Central memory CD8-positive, alpha-beta T cell (primary cell): ENCODE results near the gene CHIC2.

Source experiments
- ATAC-seq: fragments of 150-1000 bp; cut with Tn5 transposase; replicated peaks from 2 replicates; pipeline ENCODE4 v1.10.0; 2022; ENCODE audit warnings: mild to moderate bottlenecking, moderate FRiP score, moderate number of reproducible peaks; ENCODE audit not compliant: poor library complexity, severe bottlenecking; ENCODE audit errors: extremely low read depth
- DNase-seq, 2 donors: peaks; one replicate each; pipeline ENCODE4 v3.0.0; 2021; ENCODE audit warnings: low spot score in 2 of 2
- H3K27ac Mint-ChIP-seq: one replicate; pipeline ENCODE4 v1.8.0; 2022; ENCODE audit warnings: low read depth, mild to moderate bottlenecking, moderate library complexity, mixed read lengths
- H3K27me3 Mint-ChIP-seq: one replicate; pipeline ENCODE4 v1.8.0; 2022; ENCODE audit warnings: mixed read lengths
- H3K36me3 Mint-ChIP-seq: one replicate; pipeline ENCODE4 v1.8.0; 2022; ENCODE audit warnings: mild to moderate bottlenecking, moderate library complexity, mixed read lengths; ENCODE audit not compliant: insufficient read depth
- H3K4me1 Mint-ChIP-seq: one replicate; pipeline ENCODE4 v1.8.0; 2022; ENCODE audit warnings: mixed read lengths
- H3K4me3 Mint-ChIP-seq: one replicate; pipeline ENCODE4 v1.8.0; 2022; ENCODE audit warnings: mild to moderate bottlenecking, moderate library complexity, mixed read lengths
- H3K9me3 Mint-ChIP-seq: one replicate; pipeline ENCODE4 v1.8.0; 2022; ENCODE audit warnings: mixed read lengths

CHIC2 gene

GRCh38 chr4:54089875-54090274, 25.5 kb upstream of the CHIC2 start:
- ATAC-seq (no peak), DNase-seq (no peak)
- Mint-ChIP-seq H3K27ac (no peak overlapping the region), H3K9me3 (no peaks in the 10 kb centered on the region), H3K4me1 (peaks cover 11% of the 10 kb centered on the region), H3K4me3 (no peak overlapping the region), H3K36me3 (peaks cover 4% of the 10 kb centered on the region), H3K27me3 (peaks cover 38% of the 10 kb centered on the region)

DNA sequence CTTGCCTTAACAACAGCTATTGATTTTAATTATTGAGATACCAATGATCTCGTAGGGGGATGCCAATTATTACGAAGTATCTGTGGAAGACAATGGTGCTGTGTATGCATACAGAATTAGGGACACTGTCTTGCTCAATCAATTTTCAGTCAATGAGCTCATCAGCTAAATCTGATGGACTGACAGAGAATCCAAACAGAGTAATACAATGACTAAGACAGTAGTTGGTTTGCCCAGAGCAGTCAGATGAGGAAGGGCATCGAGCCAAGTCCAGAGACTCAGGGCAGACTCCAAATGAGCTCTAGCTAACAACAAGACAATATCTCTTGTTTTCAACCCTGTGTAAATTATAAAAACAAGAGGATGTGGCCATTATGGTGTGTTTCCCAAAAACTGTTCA, 20.9 kb upstream of the CHIC2 start:
- ATAC-seq (no peak), DNase-seq (no peak)
- Mint-ChIP-seq H3K4me1 (no peaks in the 10 kb centered on the region), H3K36me3 (no peaks in the 10 kb centered on the region), H3K27me3 (peaks cover 8% of the 10 kb centered on the region), H3K9me3 (no peaks in the 10 kb centered on the region), H3K4me3 (no peak overlapping the region), H3K27ac (no peak overlapping the region)

GRCh38 chr4:54082168-54082567, 17.8 kb upstream of the CHIC2 start:
- Mint-ChIP-seq H3K4me1 (no peaks in the 10 kb centered on the region), H3K27me3 (peaks cover 20% of the 10 kb centered on the region), H3K9me3 (no peaks in the 10 kb centered on the region), H3K27ac (no peak overlapping the region), H3K4me3 (no peak overlapping the region), H3K36me3 (no peaks in the 10 kb centered on the region)
- DNase-seq (no peak), ATAC-seq (no peak)

DNA sequence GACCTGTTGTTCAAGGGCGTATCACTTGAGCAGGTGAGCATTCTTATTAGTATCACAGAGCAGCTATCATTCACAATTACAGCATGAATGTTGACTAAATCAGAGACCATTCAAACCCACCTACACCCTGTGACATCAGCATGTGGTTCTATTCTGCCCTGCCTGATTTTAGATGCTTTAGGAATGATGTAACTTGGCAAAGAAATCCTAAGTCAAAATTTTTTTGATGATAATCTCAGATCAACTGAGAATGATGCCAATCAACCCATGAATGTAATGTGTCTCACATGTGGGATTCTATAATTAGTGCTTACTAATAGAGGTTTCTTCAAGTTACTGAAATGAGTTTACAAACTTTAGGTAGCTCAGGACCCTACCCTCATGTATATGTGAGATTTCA, 13.4 kb upstream of the CHIC2 start:
- Mint-ChIP-seq H3K36me3 (no peaks in the 10 kb centered on the region), H3K27ac (no peak overlapping the region), H3K9me3 (no peaks in the 10 kb centered on the region), H3K27me3 (peaks cover 24% of the 10 kb centered on the region), H3K4me3 (no peak overlapping the region), H3K4me1 (no peaks in the 10 kb centered on the region)
- no peak for ATAC-seq
- DNase-seq: no peak

DNA sequence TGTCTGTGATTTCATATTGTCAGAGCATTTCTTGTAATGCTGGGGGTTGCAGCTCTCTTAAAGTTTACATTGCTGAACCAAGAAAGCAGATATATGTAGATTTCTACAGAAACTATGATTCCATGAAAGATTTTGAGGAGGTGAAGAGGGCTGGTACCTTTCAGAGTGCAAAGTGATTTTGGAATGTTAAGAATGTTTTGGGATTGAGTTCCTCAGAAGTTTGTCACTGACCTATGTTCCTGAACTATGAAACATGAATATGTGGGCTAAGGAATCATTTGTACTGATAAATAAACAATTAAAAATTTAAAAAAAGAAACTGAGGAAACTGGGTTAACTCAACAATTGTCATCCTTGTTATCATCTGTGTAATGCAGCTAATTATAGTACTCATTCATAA, 12.3 kb upstream of the CHIC2 start:
- ATAC-seq (no peak), DNase-seq (no peak)
- Mint-ChIP-seq H3K4me3 (no peak overlapping the region), H3K27me3 (peaks cover 24% of the 10 kb centered on the region), H3K4me1 (no peaks in the 10 kb centered on the region), H3K36me3 (no peaks in the 10 kb centered on the region), H3K27ac (no peak overlapping the region), H3K9me3 (no peaks in the 10 kb centered on the region)

DNA sequence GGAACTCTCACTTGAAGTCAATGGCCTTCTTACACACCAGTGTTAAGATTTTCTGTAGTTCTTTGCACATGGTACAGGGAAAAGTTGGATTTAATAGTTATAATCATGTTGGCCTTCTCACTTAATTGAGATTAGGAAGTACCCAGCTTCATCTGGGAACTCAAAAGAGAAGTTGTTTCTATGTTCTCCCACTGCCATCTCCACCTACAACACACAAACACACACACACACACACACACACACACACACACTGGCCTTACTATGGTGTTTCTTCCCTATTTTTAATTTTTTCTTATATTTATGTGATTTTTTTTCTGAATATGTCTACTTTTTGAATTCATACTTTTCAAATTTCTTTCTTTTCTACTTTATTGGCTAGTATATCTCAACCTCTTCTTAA, 10.0 kb upstream of the CHIC2 start:
- ATAC-seq: no peak
- no peak overlapping the region for H3K27ac Mint-ChIP-seq
- peaks cover 18% of the 10 kb centered on the region for H3K27me3 Mint-ChIP-seq

DNA sequence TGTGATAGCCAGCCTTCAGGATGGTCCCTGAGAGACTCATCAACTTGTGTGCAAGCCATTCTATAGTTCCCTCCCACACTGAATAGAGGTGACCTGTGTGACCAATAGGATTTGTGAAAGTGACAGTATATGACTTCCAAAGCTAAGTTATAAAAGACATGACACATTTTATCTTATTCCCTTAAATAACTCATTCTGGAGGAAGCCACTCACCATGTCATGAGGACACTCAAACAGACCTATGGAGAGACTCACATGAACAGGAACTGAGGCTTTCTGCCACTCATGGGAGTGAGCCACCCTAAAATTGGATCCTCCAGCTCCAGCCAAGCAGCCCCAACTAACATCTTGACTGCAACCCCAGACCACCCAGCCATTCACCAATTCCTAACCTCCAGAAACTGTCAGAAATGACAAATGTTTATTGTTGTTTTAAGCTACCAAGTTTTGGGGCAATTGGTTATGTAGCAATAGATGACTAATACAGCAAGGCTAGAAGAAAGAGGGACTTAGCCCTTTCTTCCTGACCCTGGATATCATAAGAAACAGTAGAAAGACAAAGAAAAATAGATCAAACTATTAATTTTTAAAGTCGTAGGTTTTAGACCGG, 9.0 kb upstream of the CHIC2 start:
- H3K27ac Mint-ChIP-seq: no peak overlapping the region
- ATAC-seq (no peak), DNase-seq (no peak)
- H3K9me3 Mint-ChIP-seq: no peaks in the 10 kb centered on the region
- no peaks in the 10 kb centered on the region for H3K4me1 Mint-ChIP-seq
- peaks cover 12% of the 10 kb centered on the region for H3K27me3 Mint-ChIP-seq
- no peaks in the 10 kb centered on the region for H3K36me3 Mint-ChIP-seq
- no peak overlapping the region for H3K4me3 Mint-ChIP-seq

More for the DNA sequence above, 10.0 kb upstream of the CHIC2 start:
- Mint-ChIP-seq H3K9me3 (no peaks in the 10 kb centered on the region), H3K36me3 (no peaks in the 10 kb centered on the region), H3K4me3 (no peak overlapping the region), H3K4me1 (no peaks in the 10 kb centered on the region)
- DNase-seq: no peak

DNA sequence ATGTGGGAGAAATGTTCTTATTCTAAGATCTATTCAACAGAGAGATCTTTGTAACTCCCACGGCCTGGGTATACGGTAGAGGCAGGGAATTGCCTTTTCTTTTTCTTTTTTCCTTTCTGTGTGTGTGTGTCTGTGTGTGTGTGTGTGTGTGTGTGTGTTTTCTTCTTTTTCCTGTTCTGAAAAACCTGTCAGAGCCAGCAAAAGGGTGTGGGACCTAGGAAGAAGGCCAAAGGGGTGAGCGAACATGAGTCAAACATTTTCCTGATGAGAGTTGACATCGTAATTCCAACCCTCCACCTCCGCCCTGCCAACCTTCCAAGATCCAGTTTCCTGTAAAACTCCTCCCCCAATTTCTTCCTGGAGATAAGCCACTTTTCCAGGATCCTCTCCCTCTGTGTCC, 2.8 kb upstream of the CHIC2 start:
- Mint-ChIP-seq H3K4me1 (peaks cover 32% of the 10 kb centered on the region), H3K27me3 (no peaks in the 10 kb centered on the region), H3K36me3 (peaks cover 26% of the 10 kb centered on the region), H3K27ac (no peak overlapping the region), H3K9me3 (no peaks in the 10 kb centered on the region), H3K4me3 (no peak overlapping the region)
- DNase-seq (no peak), ATAC-seq (no peak)

DNA sequence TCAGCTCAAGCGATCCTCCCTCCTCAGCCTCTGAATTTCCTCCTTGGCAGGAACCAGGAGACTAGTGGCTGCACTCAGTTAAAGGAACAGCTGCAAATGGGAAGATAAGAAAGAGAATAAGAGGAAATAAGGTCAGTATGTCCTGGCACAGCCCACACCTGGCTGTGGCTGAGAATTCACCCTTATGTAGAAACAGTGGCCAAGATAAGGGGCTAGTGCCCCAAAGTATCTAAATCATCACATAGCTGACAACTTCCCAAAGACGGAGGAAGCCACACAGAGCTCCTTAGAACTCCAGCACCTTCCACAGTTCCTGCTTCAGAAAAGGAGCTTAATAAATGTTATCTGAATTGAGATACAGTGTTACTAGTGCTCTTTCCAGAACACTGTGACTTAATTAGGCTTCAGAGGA, 2.3 kb upstream of the CHIC2 start:
- DNase-seq (no peak), ATAC-seq (no peak)
- Mint-ChIP-seq H3K4me3 (no peak overlapping the region), H3K36me3 (peaks cover 28% of the 10 kb centered on the region), H3K4me1 (peaks cover 36% of the 10 kb centered on the region), H3K27ac (no peak overlapping the region), H3K27me3 (no peaks in the 10 kb centered on the region), H3K9me3 (no peaks in the 10 kb centered on the region)

GRCh38 chr4:54066088-54066415, 1.6 kb upstream of the CHIC2 start:
- peaks cover 43% of the 10 kb centered on the region for H3K4me1 Mint-ChIP-seq
- H3K36me3 Mint-ChIP-seq: peaks cover 30% of the 10 kb centered on the region
- H3K27me3 Mint-ChIP-seq: no peaks in the 10 kb centered on the region
- ATAC-seq (no peak), DNase-seq (no peak)
- H3K4me3 Mint-ChIP-seq: peak overlapping the region; percentile 91
- peak overlapping the region; percentile 97 for H3K27ac Mint-ChIP-seq
- no peaks in the 10 kb centered on the region for H3K9me3 Mint-ChIP-seq

GRCh38 chr4:54065282-54066087, 1.1 kb upstream of the CHIC2 start:
- ATAC-seq (no peak), DNase-seq (no peak)
- H3K9me3 Mint-ChIP-seq: no peaks in the 10 kb centered on the region
- H3K4me3 Mint-ChIP-seq: peak overlapping the region; percentile 91
- H3K36me3 Mint-ChIP-seq: peaks cover 30% of the 10 kb centered on the region
- H3K27ac Mint-ChIP-seq: peak overlapping the region; percentile 97
- H3K27me3 Mint-ChIP-seq: no peaks in the 10 kb centered on the region
- peaks cover 47% of the 10 kb centered on the region for H3K4me1 Mint-ChIP-seq

DNA sequence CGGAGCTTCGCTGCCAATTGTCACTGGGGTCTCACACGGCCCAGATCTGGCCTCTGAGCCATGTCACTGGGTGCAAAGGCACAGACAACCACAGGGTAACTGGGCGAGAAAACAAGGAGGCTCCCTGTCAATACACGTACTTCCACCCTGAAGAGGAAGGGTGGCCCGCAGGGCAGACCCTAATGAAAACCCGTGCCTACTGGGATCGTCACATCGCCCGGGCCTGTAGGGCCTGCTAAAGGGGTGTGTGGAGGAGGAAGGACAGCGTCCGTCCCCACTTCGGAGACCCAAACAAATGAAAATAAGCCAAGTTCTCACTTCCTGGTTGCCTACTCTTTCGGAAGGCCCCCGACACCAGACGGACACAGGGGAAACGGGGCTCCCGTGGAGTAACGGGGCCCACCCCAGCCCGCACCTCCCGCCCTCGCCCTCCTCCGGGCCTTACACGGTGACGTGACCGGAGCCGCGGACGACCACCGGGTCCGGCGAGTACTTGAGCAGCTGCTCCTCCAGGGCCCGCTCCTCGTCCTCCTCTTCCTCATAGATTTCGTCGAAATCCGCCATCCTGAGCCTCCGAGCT, 578 bp downstream of the CHIC2 start:
- Mint-ChIP-seq H3K9me3 (no peaks in the 10 kb centered on the region), H3K4me1 (peaks cover 58% of the 10 kb centered on the region), H3K27me3 (no peaks in the 10 kb centered on the region), H3K36me3 (peaks cover 34% of the 10 kb centered on the region), H3K4me3 (peak overlapping the region; percentile 91), H3K27ac (peak overlapping the region; percentile 97)
- DNase-seq (peak in 1 of 2 donors; percentile 49), ATAC-seq (peak; percentile 41)

- peaks cover 35% of the 10 kb centered on the region for H3K36me3 Mint-ChIP-seq
- H3K4me3 Mint-ChIP-seq: peak overlapping the region; percentile 91
- no peak for ATAC-seq
- no peak for DNase-seq
- H3K9me3 Mint-ChIP-seq: no peaks in the 10 kb centered on the region
- no peaks in the 10 kb centered on the region for H3K27me3 Mint-ChIP-seq
- peak overlapping the region; percentile 97 for H3K27ac Mint-ChIP-seq
- peaks cover 64% of the 10 kb centered on the region for H3K4me1 Mint-ChIP-seq
Measured at GRCh38 chr4:54063229-54063628, 1.2 kb downstream of the CHIC2 start.
